GM10266 (cell line): Measurements from ENCODE around the gene CYTH1.

Source experiments
- DNase-seq: peaks from one replicate; pipeline ENCODE4 v3.0.0; 2012; ENCODE audit errors: extremely low spot score
- TF ChIP-seq, protein P1 (sequence below): IDR thresholded peaks from 2 replicates; pipeline ENCODE4 v1.5.1; 2012; ENCODE audit warnings: mild to moderate bottlenecking, low read depth; ENCODE audit not compliant: control insufficient read depth, insufficient read depth; ENCODE audit errors: missing control alignments

CYTH1 gene

DNA sequence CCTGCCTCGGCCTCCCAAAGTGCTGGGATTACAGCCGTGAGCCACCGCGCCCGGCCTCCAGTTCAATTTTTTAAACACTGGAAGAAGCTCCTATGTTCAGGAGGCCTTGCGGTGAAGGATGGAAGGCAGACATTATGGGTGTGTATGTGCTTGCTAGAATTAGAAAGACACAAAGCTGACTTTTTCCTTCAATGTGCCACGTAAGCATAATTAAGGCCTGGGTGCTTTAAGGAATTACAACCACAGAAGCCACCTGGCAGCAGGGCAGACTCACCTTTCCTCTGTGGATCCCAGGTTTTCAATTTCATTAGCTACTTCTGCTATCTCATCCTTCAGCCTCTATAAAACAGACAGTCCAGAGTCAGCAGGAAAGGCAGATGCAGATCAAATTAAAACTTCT is 74.2 kb downstream of the CYTH1 start:
- TF ChIP-seq, protein P1, sequence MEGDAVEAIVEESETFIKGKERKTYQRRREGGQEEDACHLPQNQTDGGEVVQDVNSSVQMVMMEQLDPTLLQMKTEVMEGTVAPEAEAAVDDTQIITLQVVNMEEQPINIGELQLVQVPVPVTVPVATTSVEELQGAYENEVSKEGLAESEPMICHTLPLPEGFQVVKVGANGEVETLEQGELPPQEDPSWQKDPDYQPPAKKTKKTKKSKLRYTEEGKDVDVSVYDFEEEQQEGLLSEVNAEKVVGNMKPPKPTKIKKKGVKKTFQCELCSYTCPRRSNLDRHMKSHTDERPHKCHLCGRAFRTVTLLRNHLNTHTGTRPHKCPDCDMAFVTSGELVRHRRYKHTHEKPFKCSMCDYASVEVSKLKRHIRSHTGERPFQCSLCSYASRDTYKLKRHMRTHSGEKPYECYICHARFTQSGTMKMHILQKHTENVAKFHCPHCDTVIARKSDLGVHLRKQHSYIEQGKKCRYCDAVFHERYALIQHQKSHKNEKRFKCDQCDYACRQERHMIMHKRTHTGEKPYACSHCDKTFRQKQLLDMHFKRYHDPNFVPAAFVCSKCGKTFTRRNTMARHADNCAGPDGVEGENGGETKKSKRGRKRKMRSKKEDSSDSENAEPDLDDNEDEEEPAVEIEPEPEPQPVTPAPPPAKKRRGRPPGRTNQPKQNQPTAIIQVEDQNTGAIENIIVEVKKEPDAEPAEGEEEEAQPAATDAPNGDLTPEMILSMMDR, result no peak

DNA sequence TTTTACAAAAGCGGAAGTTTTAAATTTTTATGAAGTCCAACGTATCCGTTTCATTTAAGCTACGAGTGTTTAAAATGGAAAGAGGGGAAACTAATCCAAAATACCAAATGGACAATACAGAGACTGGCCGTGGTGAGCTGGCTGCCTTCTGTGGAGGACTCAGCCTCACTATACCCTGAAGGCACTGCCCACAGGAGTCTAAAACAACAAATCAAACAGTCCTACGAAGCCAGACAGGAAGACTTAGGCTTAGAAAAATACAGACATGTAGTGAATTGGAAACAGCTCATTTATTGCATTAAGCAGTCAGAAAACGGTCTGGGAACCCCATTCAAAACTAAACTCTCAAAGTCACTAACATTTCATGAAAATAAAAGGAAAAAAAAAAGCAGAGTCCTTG is 75.1 kb downstream of the CYTH1 start:
- TF ChIP-seq, protein P1, result no peak
- DNase-seq, result no peak

More for the DNA sequence above, 74.2 kb downstream of the CYTH1 start:
- no peak for DNase-seq

DNA sequence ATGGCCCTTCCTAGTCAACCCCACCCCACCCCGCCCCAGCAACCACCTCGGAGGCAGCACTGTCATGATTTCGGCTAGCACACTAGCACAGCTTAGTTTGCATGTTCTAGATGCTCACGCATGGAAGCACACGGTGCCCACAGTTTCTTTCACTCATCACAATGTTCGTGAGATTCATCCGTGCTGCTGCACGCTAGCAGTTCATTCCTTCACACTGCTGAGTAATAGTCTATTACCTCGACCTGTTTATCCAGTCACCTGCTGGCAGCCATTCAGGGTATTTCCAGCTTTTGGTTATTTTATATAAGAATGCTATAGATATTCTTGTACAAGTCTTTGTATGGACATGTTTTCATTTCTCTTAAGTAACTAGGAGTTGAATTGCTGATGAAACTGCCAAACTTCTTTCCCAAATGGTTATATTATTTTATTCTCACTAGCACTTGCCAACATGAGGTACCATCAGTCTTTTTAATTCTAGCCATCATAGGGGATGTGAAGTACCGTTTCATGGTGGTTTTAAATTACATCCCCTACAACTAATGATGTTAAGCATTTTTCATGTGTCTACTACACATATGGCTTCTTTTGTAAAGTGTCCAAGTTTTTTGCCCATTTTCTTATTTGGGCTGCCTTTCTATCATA is 75.7 kb downstream of the CYTH1 start:
- TF ChIP-seq, protein P1, result no peak
- DNase-seq, result peak; percentile 73

DNA sequence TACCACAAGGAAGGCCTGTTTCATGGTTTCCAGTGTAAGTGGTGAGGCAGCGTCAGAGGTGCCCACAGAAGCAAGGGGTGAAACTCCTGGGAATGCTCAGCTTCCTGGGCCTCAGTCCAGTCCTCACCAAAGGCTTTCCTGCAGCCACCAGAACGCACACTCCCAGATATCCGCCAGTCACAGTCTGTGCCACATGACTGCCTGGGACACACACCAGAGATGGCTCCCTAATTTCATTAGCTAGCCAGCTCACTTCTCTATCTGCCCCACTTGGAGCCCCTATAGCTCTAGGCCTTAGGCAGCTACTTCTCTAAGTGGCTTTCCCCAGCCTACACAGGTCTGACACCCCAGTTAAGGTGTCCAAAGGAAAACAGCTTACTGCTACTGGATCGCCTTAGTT is 77.0 kb downstream of the CYTH1 start:
- DNase-seq, result no peak
- TF ChIP-seq, protein P1, result no peak

DNA sequence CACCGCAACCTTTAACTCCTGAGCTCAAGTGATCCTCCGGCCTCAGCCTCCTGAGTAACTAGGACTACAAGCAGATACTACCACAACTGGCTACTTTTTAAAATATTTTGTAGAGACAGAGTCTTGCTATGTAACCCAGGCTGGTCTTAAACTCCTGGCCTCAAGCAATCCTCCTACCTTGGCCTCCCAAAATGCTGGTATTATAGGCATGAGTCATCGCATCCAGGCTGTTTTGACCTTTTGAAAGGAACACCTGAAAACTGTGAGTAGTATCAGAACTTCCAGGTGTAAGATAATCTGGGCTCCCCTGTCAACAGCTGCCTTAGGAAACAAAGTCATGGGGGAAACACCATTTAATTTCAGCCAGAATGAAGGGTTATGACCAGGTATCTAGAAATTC is 77.5 kb downstream of the CYTH1 start:
- no peak for DNase-seq
- TF ChIP-seq, protein P1, result no peak

DNA sequence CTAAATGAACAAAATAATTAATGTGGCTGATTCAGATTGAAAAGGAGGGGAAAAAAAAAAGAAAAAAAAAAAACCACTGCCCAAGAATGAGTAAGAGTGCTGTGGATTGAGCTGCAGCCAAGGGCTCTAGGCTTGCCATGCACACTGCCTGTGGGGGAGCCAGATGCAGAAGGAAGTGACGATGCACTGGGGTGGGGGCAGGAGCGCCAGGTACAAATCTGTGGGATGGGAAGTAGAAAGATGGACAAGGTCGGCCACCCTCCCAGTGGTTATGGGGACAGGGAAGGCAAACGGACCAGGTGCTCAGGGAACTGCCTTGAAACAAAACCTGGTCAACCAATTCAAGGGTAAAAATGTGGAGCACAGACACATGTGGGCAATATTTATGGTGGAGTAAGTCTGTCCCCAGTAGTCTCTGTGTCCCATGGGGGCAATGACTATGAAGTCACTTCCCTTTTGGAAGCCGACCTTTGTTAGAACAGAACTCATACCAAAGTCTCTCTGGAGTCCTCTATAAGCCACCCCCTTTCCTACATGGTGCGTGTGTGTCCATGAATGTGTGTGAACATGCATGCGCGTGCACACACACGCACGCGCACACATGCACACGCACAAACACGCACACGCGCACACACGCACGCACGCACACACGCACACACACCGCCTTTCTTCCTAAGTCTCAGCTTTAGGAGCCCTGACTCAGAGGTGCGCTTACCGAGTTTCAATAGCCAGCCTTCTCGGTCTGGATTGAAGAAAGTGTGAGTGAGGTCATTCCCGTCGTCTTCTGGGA is 84.3 kb downstream of the CYTH1 start:
- DNase-seq, result no peak

DNA sequence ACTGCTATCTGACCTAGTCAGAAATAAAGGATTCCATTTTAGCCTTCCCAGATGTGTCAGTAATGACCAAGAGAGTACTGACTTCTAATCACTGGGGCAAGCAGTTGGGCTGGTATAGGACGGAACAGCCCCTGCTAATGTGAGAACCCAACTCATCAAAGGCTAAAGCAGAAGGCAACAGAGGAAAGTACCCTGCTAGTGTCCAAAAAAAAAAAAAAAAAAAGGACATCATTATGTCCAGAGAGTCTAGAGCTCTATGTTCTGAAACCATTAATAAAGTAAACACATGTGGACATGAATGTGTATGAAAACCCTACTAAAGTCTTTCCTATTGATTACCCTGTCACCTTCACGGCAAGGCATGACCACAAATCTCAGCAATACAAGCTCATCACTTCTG is 85.0 kb downstream of the CYTH1 start:
- no peak for DNase-seq
- TF ChIP-seq, protein P1, result no peak

More for the DNA sequence above, 84.3 kb downstream of the CYTH1 start:
- TF ChIP-seq, protein P1, result no peak
